Activated naive CD4-positive, alpha-beta T cell treated with anti-CD3 and anti-CD28 coated beads, Interleukin-2, amount 10 ng/mL, durations not matched to agents 7 days and 5 days (primary cell): ENCODE data around the gene SHISA4.
"Not testable (repeated sequence)": the region's sequence is repeated elsewhere in the genome, so short reads cannot be mapped to it uniquely, and the experiment has no call there.

Experiments used
- CTCF ChIA-PET: fragments of 350-600 bp; sonication (Branson Sonifier 250); formaldehyde crosslinking; loops from one replicate; lab custom pipeline; 2021; ENCODE audit warnings: antibody characterized with exemption; lab: Charles Lee
- DNase-seq: peaks from one replicate; pipeline ENCODE4 v3.0.0-alpha.2; 2020
- H3K27ac Mint-ChIP-seq: one replicate; pipeline ENCODE4 v1.8.0; 2021; ENCODE audit warnings: mild to moderate bottlenecking, moderate library complexity, mixed read lengths
- H3K27me3 Mint-ChIP-seq: one replicate; pipeline ENCODE4 v1.8.0; 2021; ENCODE audit warnings: mild to moderate bottlenecking, mixed read lengths
- H3K36me3 Mint-ChIP-seq: one replicate; pipeline ENCODE4 v1.8.0; 2021; ENCODE audit warnings: mixed read lengths
- H3K4me1 Mint-ChIP-seq: one replicate; pipeline ENCODE4 v1.8.0; 2021; ENCODE audit warnings: mixed read lengths
- H3K4me3 Mint-ChIP-seq: one replicate; pipeline ENCODE4 v1.8.0; 2021; ENCODE audit warnings: mild to moderate bottlenecking, moderate library complexity, mixed read lengths
- H3K9me3 Mint-ChIP-seq: one replicate; pipeline ENCODE4 v1.8.0; 2021; ENCODE audit warnings: mixed read lengths

SHISA4 gene

GRCh38 chr1:201888282-201889089, at the start of gene SHISA4:
Gene SHISA4 (plus strand): TSS chr1:201888898. CDS start chr1:201888995, 97 bp downstream.
- peaks cover 3% of the 10 kb centered on the region for H3K4me1 Mint-ChIP-seq
- H3K9me3 Mint-ChIP-seq: no peaks in the 10 kb centered on the region
- peak within 1 kb of the TSS; percentile 50 for H3K4me3 Mint-ChIP-seq
- H3K27ac Mint-ChIP-seq: no peak within 1 kb of the TSS
- peaks cover 87% of the 10 kb centered on the region for H3K27me3 Mint-ChIP-seq
- CTCF ChIA-PET: interaction anchor here (0.7 to 1.8 kb wide), 2 partner anchors 59 to 853 kb away, joined by 3 to 5 read pairs; no protein-coding TSS in a partner anchor
- DNase-seq: peak; percentile 47
- H3K36me3 Mint-ChIP-seq: no peaks in the 10 kb centered on the region

- H3K4me3 Mint-ChIP-seq, H3K4me1 Mint-ChIP-seq, H3K9me3 Mint-ChIP-seq, H3K27me3 Mint-ChIP-seq, H3K27ac Mint-ChIP-seq, CTCF ChIA-PET, DNase-seq: not testable (repeated sequence)
- peaks cover 29% of the 10 kb centered on the region for H3K36me3 Mint-ChIP-seq
Observed at GRCh38 chr1:201839089-201839488, 49.6 kb upstream of the SHISA4 start.

- peaks cover 5% of the 10 kb centered on the region for H3K4me1 Mint-ChIP-seq
- H3K36me3 Mint-ChIP-seq: peaks cover 24% of the 10 kb centered on the region
- no peak overlapping the region for H3K4me3 Mint-ChIP-seq
- no peak overlapping the region for H3K27ac Mint-ChIP-seq
- no peaks in the 10 kb centered on the region for H3K9me3 Mint-ChIP-seq
- CTCF ChIA-PET: no interaction called here
- H3K27me3 Mint-ChIP-seq: no peaks in the 10 kb centered on the region
- no peak for DNase-seq
Observed at GRCh38 chr1:201840055-201840454, 48.6 kb upstream of the SHISA4 start.

- H3K27me3 Mint-ChIP-seq: no peaks in the 10 kb centered on the region
- no peak overlapping the region for H3K4me3 Mint-ChIP-seq
- no peak for DNase-seq
- H3K9me3 Mint-ChIP-seq: no peaks in the 10 kb centered on the region
- no peak overlapping the region for H3K27ac Mint-ChIP-seq
- H3K4me1 Mint-ChIP-seq: peaks cover 3% of the 10 kb centered on the region
- peaks cover 20% of the 10 kb centered on the region for H3K36me3 Mint-ChIP-seq
- CTCF ChIA-PET: no interaction called here
Observed at GRCh38 chr1:201840490-201840889, 48.2 kb upstream of the SHISA4 start.

- Mint-ChIP-seq H3K27me3 (no peaks in the 10 kb centered on the region), H3K4me3 (no peak overlapping the region), H3K4me1 (peaks cover 4% of the 10 kb centered on the region), H3K9me3 (no peaks in the 10 kb centered on the region), H3K36me3 (peaks cover 17% of the 10 kb centered on the region), H3K27ac (no peak overlapping the region)
- CTCF ChIA-PET: no interaction called here
- no peak for DNase-seq
Observed at GRCh38 chr1:201841265-201841912, 47.3 kb upstream of the SHISA4 start.

- CTCF ChIA-PET: interaction anchor here (0.5 to 0.7 kb wide), 2 partner anchors 14 to 16 kb away, joined by 3 read pairs; no protein-coding TSS in a partner anchor
- no peak for DNase-seq
- Mint-ChIP-seq H3K27ac (no peak overlapping the region), H3K9me3 (no peaks in the 10 kb centered on the region), H3K4me1 (peaks cover 4% of the 10 kb centered on the region), H3K27me3 (no peaks in the 10 kb centered on the region), H3K36me3 (peaks cover 20% of the 10 kb centered on the region), H3K4me3 (no peak overlapping the region)
Observed at GRCh38 chr1:201842472-201843027, 46.1 kb upstream of the SHISA4 start.

GRCh38 chr1:201845331-201846083, 43.2 kb upstream of the SHISA4 start:
- no peak overlapping the region for H3K27ac Mint-ChIP-seq
- H3K27me3 Mint-ChIP-seq: no peaks in the 10 kb centered on the region
- CTCF ChIA-PET: interaction anchor here (0.8 to 1.3 kb wide), 3 partner anchors 9 to 18 kb away, joined by 3 to 6 read pairs (median 4); partner anchors contain the start of gene IPO9
- no peaks in the 10 kb centered on the region for H3K9me3 Mint-ChIP-seq
- DNase-seq: no peak
- H3K4me1 Mint-ChIP-seq: peaks cover 2% of the 10 kb centered on the region
- no peak overlapping the region for H3K4me3 Mint-ChIP-seq
- H3K36me3 Mint-ChIP-seq: peaks cover 20% of the 10 kb centered on the region

- Mint-ChIP-seq H3K4me3 (no peak overlapping the region), H3K27me3 (no peaks in the 10 kb centered on the region), H3K9me3 (no peaks in the 10 kb centered on the region), H3K4me1 (peaks cover 2% of the 10 kb centered on the region), H3K27ac (no peak overlapping the region), H3K36me3 (peaks cover 25% of the 10 kb centered on the region)
- CTCF ChIA-PET: interaction anchor here (1.9 kb wide), 1 partner anchor 18 kb away, joined by 5 read pairs; the partner anchor contains the start of gene IPO9
- DNase-seq: no peak
Observed at GRCh38 chr1:201847150-201847549, 41.5 kb upstream of the SHISA4 start.

- peaks cover 29% of the 10 kb centered on the region for H3K36me3 Mint-ChIP-seq
- no peak for DNase-seq
- CTCF ChIA-PET: interaction anchor here (1.9 kb wide), 1 partner anchor 19 kb away, joined by 5 read pairs; the partner anchor contains the start of gene IPO9
- H3K4me3 Mint-ChIP-seq: no peak overlapping the region
- no peaks in the 10 kb centered on the region for H3K9me3 Mint-ChIP-seq
- H3K27ac Mint-ChIP-seq: no peak overlapping the region
- peaks cover 2% of the 10 kb centered on the region for H3K4me1 Mint-ChIP-seq
- H3K27me3 Mint-ChIP-seq: no peaks in the 10 kb centered on the region
Observed at GRCh38 chr1:201848230-201848629, 40.5 kb upstream of the SHISA4 start.

- Mint-ChIP-seq H3K36me3 (peaks cover 31% of the 10 kb centered on the region), H3K4me1 (peaks cover 2% of the 10 kb centered on the region), H3K9me3 (no peaks in the 10 kb centered on the region), H3K27me3 (no peaks in the 10 kb centered on the region), H3K27ac (no peak overlapping the region), H3K4me3 (no peak overlapping the region)
- no peak for DNase-seq
- CTCF ChIA-PET: interaction anchor here (1.2 kb wide), 1 partner anchor 23 kb away, joined by 3 read pairs; no protein-coding TSS in a partner anchor
Observed at GRCh38 chr1:201849372-201850052, 39.2 kb upstream of the SHISA4 start.

GRCh38 chr1:201850053-201850397, 38.7 kb upstream of the SHISA4 start:
- Mint-ChIP-seq H3K4me1 (peaks cover 2% of the 10 kb centered on the region), H3K27me3 (no peaks in the 10 kb centered on the region), H3K4me3 (no peak overlapping the region), H3K9me3 (no peaks in the 10 kb centered on the region), H3K36me3 (peaks cover 36% of the 10 kb centered on the region), H3K27ac (no peak overlapping the region)
- DNase-seq: no peak
- CTCF ChIA-PET: interaction anchor here (1.2 kb wide), 1 partner anchor 22 kb away, joined by 3 read pairs; no protein-coding TSS in a partner anchor

GRCh38 chr1:201851949-201852348, 36.7 kb upstream of the SHISA4 start:
- H3K27ac Mint-ChIP-seq: no peak overlapping the region
- no peak for DNase-seq
- peaks cover 50% of the 10 kb centered on the region for H3K36me3 Mint-ChIP-seq
- H3K4me3 Mint-ChIP-seq: no peak overlapping the region
- H3K27me3 Mint-ChIP-seq: no peaks in the 10 kb centered on the region
- H3K9me3 Mint-ChIP-seq: no peaks in the 10 kb centered on the region
- CTCF ChIA-PET: no interaction called here
- no peaks in the 10 kb centered on the region for H3K4me1 Mint-ChIP-seq

- not testable (repeated sequence) for H3K4me1 Mint-ChIP-seq, DNase-seq, H3K9me3 Mint-ChIP-seq, H3K27ac Mint-ChIP-seq, H3K27me3 Mint-ChIP-seq, H3K4me3 Mint-ChIP-seq
- CTCF ChIA-PET: interaction anchor here (0.8 kb wide), 1 partner anchor 14 kb away, joined by 3 read pairs; no protein-coding TSS in a partner anchor
- peaks cover 58% of the 10 kb centered on the region for H3K36me3 Mint-ChIP-seq
Observed at GRCh38 chr1:201856722-201857121, 32.0 kb upstream of the SHISA4 start.
